Measurements from ENCODE around the gene OR10H3. TPM values are rescaled to one million over a fixed set of nuclear protein-coding genes. Genes with fewer than 3 reads are reported as not detected.

OR10H3 gene
- total RNA-seq, 4 donors from 2014 or later = not detected

GRCh38 chr19:15790096-15790495, 52.3 kb downstream of the OR10H3 start:
- Histone ChIP-seq H3K36me3 (no peaks in the 10 kb centered on the region), H3K9me3 (no peaks in the 10 kb centered on the region), H3K27me3 (no peaks in the 10 kb centered on the region), H3K4me1 (peaks cover 0 to 8% (median 0%) of the 10 kb centered on the region in 4 donors), H3K27ac (no peak overlapping the region), H3K4me3 (no peak overlapping the region)
- TF ChIP-seq POLR2A (IDR thresholded peaks at IDR 0.05) (no peak), CTCF (IDR thresholded peaks at IDR 0.05) (no peak)
- peak in 2 of 3 donors; percentile 55 to 74 for DNase-seq

Other genes starting within 250 kb of the OR10H3 start
- gene CYP4F22, start 229.5 kb upstream of the OR10H3 start, total RNA-seq = not detected
- not detected for gene CYP4F8, start 122.8 kb upstream of the OR10H3 start, total RNA-seq
- 100 to 1,000 TPM in 1 of 4 donors, 10 to 100 TPM in 3; 23.9 to 164 (median 73.9) TPM for gene CYP4F3, start 97.1 kb upstream of the OR10H3 start, total RNA-seq
- 100 to 1,000 TPM in 3 of 4 donors, 10 to 100 TPM in 1; 64.4 to 736 (median 551) TPM for gene CYP4F12, start 64.9 kb upstream of the OR10H3 start, total RNA-seq
- not detected for gene OR10H2, start 10.0 kb upstream of the OR10H3 start, total RNA-seq
- gene OR10H5, start 49.7 kb downstream of the OR10H3 start, total RNA-seq = not detected
- gene OR10H1, start 77.7 kb downstream of the OR10H3 start, total RNA-seq = not detected
- gene CYP4F2, start 160.1 kb downstream of the OR10H3 start, total RNA-seq = 100 to 1,000 TPM in 3 of 4 donors, 10 to 100 TPM in 1; 19.8 to 915 (median 698) TPM
- gene CYP4F11, start 196.5 kb downstream of the OR10H3 start, total RNA-seq = 10 to 100 TPM in 3 of 4 donors, not detected in 1; 42.0 to 65.3 (median 49.5) TPM
- not detected for gene OR10H4, start 211.0 kb downstream of the OR10H3 start, total RNA-seq